Esophagus squamous epithelium (tissue), 4 donors: ENCODE measurements around the gene SF3B5.

ENCODE experiments used
- CTCF ChIP-seq, 6 experiments: fragments of 450-650 bp in 4 of 6; fragments of 200-600 bp in 2 of 6; sonication (generic) in 2 of 6; IDR thresholded peaks; one replicate each; pipeline ENCODE4 v1.5.1; 2016 to 2019; ENCODE audit warnings: antibody characterized with exemption in 6 of 6, mild to moderate bottlenecking in 4 of 6, moderate library complexity in 4 of 6
- POLR2A ChIP-seq, 4 donors: fragments of 450-650 bp; IDR thresholded peaks; one replicate each; pipeline ENCODE4 v1.6.1; 2017; ENCODE audit warnings: antibody characterized with exemption in 4 of 4, mild to moderate bottlenecking in 4 of 4, moderate library complexity in 3 of 4

- TF ChIP-seq POLR2A (IDR thresholded peaks at IDR 0.05) = no peak
- TF ChIP-seq CTCF (IDR thresholded peaks at IDR 0.05) = no peak
Observed at GRCh38 chr6:144144996-144145395, 49.6 kb upstream of the SF3B5 start.
